Measurements from ENCODE around the gene FAM170B.

- TF ChIP-seq CTCF (IDR thresholded peaks at IDR 0.05) (no peak), POLR2A (IDR thresholded peaks at IDR 0.05) (no peak)
These were observed 30.1 kb downstream of the FAM170B start for GRCh38 chr10:49103761-49104160.

All from uterus (tissue), 2 donors.